Measurements from ENCODE around the gene RPS28.
"Not testable (repeated sequence)": the region's sequence is repeated elsewhere in the genome, so short reads cannot be mapped to it uniquely, and the experiment has no call there.

The RPS28 gene

GRCh38 chr19:8342684-8343482, 21.6 kb downstream of the RPS28 start, which contains the start of gene KANK3:
Gene KANK3 (minus strand): TSS chr19:8343262. CDS start chr19:8337828, 5,434 bp downstream.
- peak; percentile 90 for DNase-seq (ENCODE audit: low spot score)

- DNase-seq (ENCODE audit: low spot score): no peak
Observed at GRCh38 chr19:8343483-8343844, 22.2 kb downstream of the RPS28 start.

GRCh38 chr19:8349629-8350372, 28.5 kb downstream of the RPS28 start:
- not testable (repeated sequence) for DNase-seq (ENCODE audit: low spot score)

GRCh38 chr19:8352134-8352827, 31.0 kb downstream of the RPS28 start:
- DNase-seq (ENCODE audit: low spot score): no peak

DNA sequence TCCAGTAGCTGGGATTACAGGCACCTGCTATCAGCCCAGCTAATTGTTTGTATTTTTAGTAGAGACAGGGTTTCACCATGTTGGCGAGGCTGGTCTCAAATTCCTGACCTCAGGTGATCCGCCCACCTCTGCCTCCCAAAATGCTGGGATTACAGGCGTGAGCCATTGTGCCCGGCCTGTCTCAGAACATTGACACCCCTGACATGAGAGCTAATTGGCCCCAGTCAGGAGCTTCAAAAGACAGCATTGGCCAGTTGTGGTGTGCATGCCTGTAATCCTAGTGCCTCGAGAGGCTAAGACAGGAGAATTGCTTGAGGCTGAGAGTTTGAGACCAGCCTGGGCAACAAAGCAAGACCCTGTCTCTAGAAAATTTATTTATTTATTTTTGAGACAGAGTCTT, 31.5 kb downstream of the RPS28 start:
- DNase-seq (ENCODE audit: low spot score): not testable (repeated sequence)

GRCh38 chr19:8355631-8356402, 34.5 kb downstream of the RPS28 start:
- DNase-seq (ENCODE audit: low spot score): peak; percentile 79

- no peak for DNase-seq (ENCODE audit: low spot score)
Observed at GRCh38 chr19:8357007-8357521, 35.8 kb downstream of the RPS28 start.

DNA sequence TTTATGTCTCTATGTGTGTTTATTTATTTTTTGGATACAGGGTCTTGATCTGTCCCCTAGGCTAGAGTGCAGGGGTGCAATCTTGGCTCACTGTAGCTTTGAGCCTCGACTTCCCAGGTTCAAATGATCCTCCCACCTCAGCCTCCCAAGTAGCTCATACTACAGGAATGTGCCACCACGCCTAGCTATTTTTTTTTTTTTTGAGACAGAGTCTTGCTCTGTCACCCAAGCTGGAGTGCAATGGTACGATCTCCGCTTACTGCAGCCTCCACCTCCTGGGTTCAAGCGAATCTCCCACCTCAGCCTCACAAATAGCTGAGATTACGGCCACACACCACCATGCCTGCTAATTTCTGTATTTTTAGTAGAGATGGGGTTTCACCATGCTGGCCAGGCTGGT, 37.7 kb downstream of the RPS28 start:
- DNase-seq (ENCODE audit: low spot score): no peak

GRCh38 chr19:8360196-8360595, 38.9 kb downstream of the RPS28 start:
- no peak for DNase-seq (ENCODE audit: low spot score)

GRCh38 chr19:8361921-8362793, 40.9 kb downstream of the RPS28 start:
- peak; percentile 86 for DNase-seq (ENCODE audit: low spot score)

GRCh38 chr19:8363803-8364771, 42.8 kb downstream of the RPS28 start, which contains the start of gene ANGPTL4:
Gene ANGPTL4 (plus strand): TSS chr19:8364155. CDS start chr19:8364322, 167 bp downstream.
- peak; percentile 36 for DNase-seq (ENCODE audit: low spot score)

- DNase-seq (ENCODE audit: low spot score): no peak
Observed at GRCh38 chr19:8366121-8366581, 44.9 kb downstream of the RPS28 start.

GRCh38 chr19:8366961-8367326, 45.6 kb downstream of the RPS28 start:
- no peak for DNase-seq (ENCODE audit: low spot score)

GRCh38 chr19:8367327-8368001, 46.2 kb downstream of the RPS28 start:
- DNase-seq (ENCODE audit: low spot score): peak; percentile 80

- DNase-seq (ENCODE audit: low spot score): no peak
Observed at GRCh38 chr19:8370176-8371010, 49.1 kb downstream of the RPS28 start.

DNA sequence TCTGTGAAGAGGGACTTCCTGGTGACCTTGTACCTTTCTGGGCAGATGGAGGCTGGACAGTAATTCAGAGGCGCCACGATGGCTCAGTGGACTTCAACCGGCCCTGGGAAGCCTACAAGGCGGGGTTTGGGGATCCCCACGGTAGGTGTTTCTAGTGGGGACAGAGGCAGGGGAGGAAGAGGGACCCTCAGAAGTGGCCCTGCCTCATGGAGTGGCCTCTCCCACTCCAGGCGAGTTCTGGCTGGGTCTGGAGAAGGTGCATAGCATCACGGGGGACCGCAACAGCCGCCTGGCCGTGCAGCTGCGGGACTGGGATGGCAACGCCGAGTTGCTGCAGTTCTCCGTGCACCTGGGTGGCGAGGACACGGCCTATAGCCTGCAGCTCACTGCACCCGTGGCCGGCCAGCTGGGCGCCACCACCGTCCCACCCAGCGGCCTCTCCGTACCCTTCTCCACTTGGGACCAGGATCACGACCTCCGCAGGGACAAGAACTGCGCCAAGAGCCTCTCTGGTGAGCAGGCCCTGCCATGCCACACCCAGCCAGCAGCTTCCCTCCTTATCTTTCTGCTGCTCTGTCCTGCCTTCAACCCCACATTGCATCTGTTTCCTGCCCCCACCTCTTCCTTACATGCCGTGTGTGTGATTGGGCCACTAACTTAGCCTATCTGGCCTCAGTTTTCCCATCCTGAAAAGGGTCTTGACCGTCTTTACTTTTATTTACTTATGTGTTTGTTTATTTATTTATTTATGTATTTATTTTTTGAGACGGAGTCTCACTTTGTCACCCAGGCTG, 49.9 kb downstream of the RPS28 start:
- no peak for DNase-seq (ENCODE audit: low spot score)

All from SW480 (cell line).